Pancreas (tissue), 10 donors: Measurements from ENCODE around the gene SETBP1. TPM values are rescaled to one million over a fixed set of nuclear protein-coding genes. Genes with fewer than 3 reads are reported as not detected.
"Not testable (repeated sequence)": the region's sequence is repeated elsewhere in the genome, so short reads cannot be mapped to it uniquely, and the experiment has no call there.

ENCODE experiments used
- ATAC-seq, 4 donors: fragments of 200-7000 bp; cut with Tn5 transposase; one replicate each; pipeline versions ENCODE4 v1.8.0 to v1.9.1; 2020; ENCODE audit warnings: mild to moderate bottlenecking in 4 of 4, moderate library complexity in 4 of 4
- DNase-seq, 6 donors: peaks; one replicate each; pipeline ENCODE4 v3.0.0-alpha.2; 2020
- FAIRE-seq: peaks from 2 replicates; lab custom pipeline; 2012; peaks lifted over from hg19 to GRCh38; lab: Jason Lieb, UNC
- H3K27ac ChIP-seq, 4 donors: fragments of 200-600 bp; sonication (generic); 1 replicate in 3 of 4; 2 replicates in 1 of 4; pipeline versions ENCODE4 v1.5.0 to v1.8.0; 2020
- H3K27me3 ChIP-seq, 4 donors: fragments of 200-600 bp; one replicate each; pipeline ENCODE4 v1.8.0; 2021
- H3K36me3 ChIP-seq, 3 donors: fragments of 200-600 bp; sonication (generic) in 1 of 3; one replicate each; pipeline versions ENCODE4 v1.5.0 to v1.8.0; 2020 to 2021
- H3K4me1 ChIP-seq, 3 donors: fragments of 200-600 bp; one replicate each; pipeline ENCODE4 v1.8.0; 2021
- H3K4me3 ChIP-seq, 4 donors: fragments of 200-600 bp; sonication (generic) in 2 of 4; one replicate each; pipeline versions ENCODE4 v1.5.0 to v1.8.0; 2020 to 2021
- H3K9me3 ChIP-seq, 4 donors: fragments of 200-600 bp; one replicate each; pipeline ENCODE4 v1.8.0; 2021
- WGBS, 2 donors: extraction: QIAGEN DNeasy Blood & Tissue Kit; methylation state at CpG; one replicate each; pipeline ENCODE4 v1.1.7; 2013; 5-methylcytosine and 5-hydroxymethylcytosine counted together
- intact Hi-C, 3 donors: fragments of 100-400 bp; cut with DNase I; formaldehyde crosslinking; loops; one replicate each; pipeline versions ENCODE4 v1.11.1 to v1.14.2; 2022
- polyA plus RNA-seq, 2 donors: library from polyadenylated mRNA; stranded (reverse); fragments of 200-250 nt; gene quantifications; one replicate each; pipeline ENCODE4 v1.2.3, GENCODE V29; 2013
- total RNA-seq, 6 donors: library from RNA; stranded (reverse); fragmentation: NEBNext Ultra II Directional in 4 of 6; extraction: Animal tissue kit (Norgen Biotek cat#: 25700) in 4 of 6; gene quantifications; one replicate each; pipeline versions ENCODE4 v1.2.1 to v1.2.4, GENCODE V29; 2021 to 2023
- TF ChIP-seq, protein P1 (sequence below), 4 donors: fragments of 200-600 bp; sonication (generic) in 3 of 4; IDR thresholded peaks; one replicate each; pipeline versions ENCODE4 v1.5.0 to v1.8.0; 2021; ENCODE audit warnings: antibody characterized with exemption in 4 of 4
- donor health status: healthy with polysubstance abuse.
- donor health status: DM: no; HTN: no; CAD: no; lungs with moderate emphysema.
- donor health status: DM: no; HTN: no; CAD: no.
- donor health status: control.
- donor health status: control.
- donor health status: Bipolar disorder and iron deficiency.
- donor health status: DM: yes; HTN: yes; CAD: no.
- donor health status: DM: no; HTN: no; CAD: no.
- donor health status: DM: no; HTN: no; CAD: no.
- donor health status: DM: yes; HTN: yes; CAD: no.

Gene SETBP1
- total and polyA plus RNA-seq, 8 donors, result 3.9 to 24.0 (median 18.1) TPM

DNA sequence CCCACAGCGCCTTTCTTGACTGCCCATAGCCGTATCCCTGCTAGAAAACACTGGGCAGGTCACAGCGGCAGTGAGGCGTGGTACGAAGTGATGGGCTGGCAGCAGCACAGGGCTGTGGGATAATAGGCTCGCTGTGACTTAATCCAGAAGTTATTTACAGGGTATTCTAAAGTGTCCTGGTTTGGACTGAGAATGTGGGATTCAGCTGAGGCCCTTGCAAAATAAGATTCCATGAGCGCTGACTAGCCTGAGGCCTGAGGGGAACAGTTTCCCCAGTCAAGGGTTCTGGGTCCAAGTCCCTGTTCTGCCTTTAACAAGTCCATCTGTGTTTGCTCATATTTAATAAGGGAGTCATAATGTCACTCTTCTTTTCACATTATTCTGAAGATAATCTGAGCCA is 34.6 kb downstream of the SETBP1 start:
- H3K27ac ChIP-seq, result peak overlapping the region in 1 of 4 donors; percentile 1
- WGBS, 2 donors, result 87 to 89% methylated on average over 7 of the region's 7 CpGs

DNA sequence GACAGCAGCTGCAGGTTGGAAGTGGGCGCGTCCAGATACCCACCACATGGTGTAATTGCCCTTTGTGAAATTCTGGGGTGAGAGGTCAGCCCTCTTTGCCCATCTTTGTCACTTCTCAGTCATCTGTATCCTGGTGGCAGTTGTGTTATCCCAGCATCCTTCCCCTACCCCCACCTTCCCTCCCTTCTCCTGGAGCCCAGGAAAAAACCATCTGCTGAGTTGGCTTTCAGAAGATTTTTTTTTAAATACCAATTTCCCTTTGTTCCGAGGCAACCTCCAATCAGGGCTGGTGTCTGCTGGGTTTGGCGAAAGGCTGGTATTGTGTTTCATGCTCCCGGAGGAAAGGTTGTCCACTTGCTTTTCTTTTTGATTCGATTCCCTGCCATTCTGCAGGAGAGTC is 35.2 kb downstream of the SETBP1 start:
- DNase-seq, result no peak
- H3K4me1 ChIP-seq, result no peaks in the 10 kb centered on the region
- no peaks in the 10 kb centered on the region for H3K9me3 ChIP-seq
- intact Hi-C loops, result no loop called here
- H3K27me3 ChIP-seq, result no peaks in the 10 kb centered on the region
- H3K36me3 ChIP-seq, result no peaks in the 10 kb centered on the region
- ATAC-seq, result peak in 2 of 4 donors; percentile 16 to 35
- 61 to 75% methylated on average over 6 of the region's 6 CpGs for WGBS, 2 donors
- no peak for FAIRE-seq
- TF ChIP-seq, protein P1, sequence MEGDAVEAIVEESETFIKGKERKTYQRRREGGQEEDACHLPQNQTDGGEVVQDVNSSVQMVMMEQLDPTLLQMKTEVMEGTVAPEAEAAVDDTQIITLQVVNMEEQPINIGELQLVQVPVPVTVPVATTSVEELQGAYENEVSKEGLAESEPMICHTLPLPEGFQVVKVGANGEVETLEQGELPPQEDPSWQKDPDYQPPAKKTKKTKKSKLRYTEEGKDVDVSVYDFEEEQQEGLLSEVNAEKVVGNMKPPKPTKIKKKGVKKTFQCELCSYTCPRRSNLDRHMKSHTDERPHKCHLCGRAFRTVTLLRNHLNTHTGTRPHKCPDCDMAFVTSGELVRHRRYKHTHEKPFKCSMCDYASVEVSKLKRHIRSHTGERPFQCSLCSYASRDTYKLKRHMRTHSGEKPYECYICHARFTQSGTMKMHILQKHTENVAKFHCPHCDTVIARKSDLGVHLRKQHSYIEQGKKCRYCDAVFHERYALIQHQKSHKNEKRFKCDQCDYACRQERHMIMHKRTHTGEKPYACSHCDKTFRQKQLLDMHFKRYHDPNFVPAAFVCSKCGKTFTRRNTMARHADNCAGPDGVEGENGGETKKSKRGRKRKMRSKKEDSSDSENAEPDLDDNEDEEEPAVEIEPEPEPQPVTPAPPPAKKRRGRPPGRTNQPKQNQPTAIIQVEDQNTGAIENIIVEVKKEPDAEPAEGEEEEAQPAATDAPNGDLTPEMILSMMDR (IDR thresholded peaks at IDR 0.05), result no peak
- peak overlapping the region in 1 of 4 donors; percentile 22 for H3K27ac ChIP-seq
- H3K4me3 ChIP-seq, result no peak overlapping the region

More for the DNA sequence above, 34.6 kb downstream of the SETBP1 start:
- intact Hi-C loops, result no loop called here
- Histone ChIP-seq H3K4me1 (no peaks in the 10 kb centered on the region), H3K4me3 (no peak overlapping the region), H3K36me3 (no peaks in the 10 kb centered on the region), H3K27me3 (no peaks in the 10 kb centered on the region), H3K9me3 (no peaks in the 10 kb centered on the region)
- TF ChIP-seq, protein P1 (IDR thresholded peaks at IDR 0.05), result no peak
- ATAC-seq (peak in 3 of 4 donors; percentile 42 to 59 (median 49)), DNase-seq (no peak), FAIRE-seq (peak; percentile 43)

DNA sequence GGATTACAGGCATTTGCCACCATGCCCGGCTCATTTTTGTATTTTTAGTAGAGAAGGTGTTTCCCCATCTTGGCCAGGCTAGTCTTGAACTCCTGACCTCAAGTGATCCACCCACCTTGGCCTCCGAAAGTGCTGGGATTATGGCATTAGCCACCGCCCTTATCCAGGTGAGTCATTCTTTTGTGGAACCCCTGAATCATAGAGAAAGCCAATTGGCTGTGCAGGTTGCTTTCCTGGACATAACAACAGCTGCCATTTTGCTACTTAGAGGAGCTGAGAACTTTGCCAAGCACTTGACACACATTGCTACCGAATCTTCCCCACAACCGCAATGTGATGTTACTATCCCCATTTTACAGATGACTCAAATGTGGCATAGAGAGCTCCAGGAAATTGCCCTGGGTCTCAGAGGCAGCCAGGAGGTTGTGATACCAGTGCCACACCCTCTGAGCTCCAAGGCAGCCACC is 36.0 kb downstream of the SETBP1 start:
- no peak overlapping the region for H3K4me3 ChIP-seq
- H3K27ac ChIP-seq, result no peak overlapping the region
- no peaks in the 10 kb centered on the region for H3K9me3 ChIP-seq
- WGBS, 2 donors, result 93 to 94% methylated on average over 5 of the region's 5 CpGs
- DNase-seq, result no peak
- FAIRE-seq, result no peak
- no peaks in the 10 kb centered on the region for H3K4me1 ChIP-seq
- no peaks in the 10 kb centered on the region for H3K27me3 ChIP-seq
- ATAC-seq, result no peak
- TF ChIP-seq, protein P1 (IDR thresholded peaks at IDR 0.05), result no peak
- H3K36me3 ChIP-seq, result no peaks in the 10 kb centered on the region
- intact Hi-C loops, result no loop called here

DNA sequence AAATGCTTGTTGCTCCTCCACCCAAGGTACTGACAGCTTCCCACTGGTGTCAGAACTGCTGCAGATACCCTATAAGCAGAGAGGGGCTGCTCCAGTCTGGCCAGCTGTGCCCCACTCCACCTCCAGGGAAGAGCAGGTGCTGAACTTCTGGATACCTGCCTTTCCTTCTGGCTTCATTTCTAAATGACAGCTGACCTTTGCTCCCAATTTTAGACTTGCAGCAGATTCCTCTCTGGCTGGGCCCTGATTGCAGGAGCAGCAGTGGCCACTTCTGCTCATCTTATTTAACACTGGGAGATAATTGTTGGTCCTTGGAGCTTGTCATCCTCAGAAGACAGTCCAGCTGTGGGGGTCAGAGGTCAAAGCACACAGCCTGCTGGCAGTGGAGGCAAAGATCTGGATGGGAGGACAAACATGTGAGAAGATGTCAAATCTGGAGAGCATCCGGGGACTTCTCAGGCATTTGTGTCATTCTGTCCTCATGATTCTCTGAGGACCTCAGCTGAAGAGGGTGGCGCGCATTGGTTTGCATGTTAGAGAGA is 38.9 kb downstream of the SETBP1 start:
- TF ChIP-seq, protein P1 (IDR thresholded peaks at IDR 0.05), result no peak
- ATAC-seq, result peak in 1 of 4 donors; percentile 23
- WGBS, 2 donors, result 86 to 89% methylated on average over 3 of the region's 3 CpGs
- Histone ChIP-seq H3K36me3 (no peaks in the 10 kb centered on the region), H3K27ac (no peak overlapping the region), H3K27me3 (no peaks in the 10 kb centered on the region), H3K4me1 (peaks cover 0 to 2% (median 0%) of the 10 kb centered on the region in 3 donors), H3K9me3 (no peaks in the 10 kb centered on the region), H3K4me3 (no peak overlapping the region)
- intact Hi-C loops, result no loop called here
- FAIRE-seq, result no peak
- DNase-seq, result no peak

DNA sequence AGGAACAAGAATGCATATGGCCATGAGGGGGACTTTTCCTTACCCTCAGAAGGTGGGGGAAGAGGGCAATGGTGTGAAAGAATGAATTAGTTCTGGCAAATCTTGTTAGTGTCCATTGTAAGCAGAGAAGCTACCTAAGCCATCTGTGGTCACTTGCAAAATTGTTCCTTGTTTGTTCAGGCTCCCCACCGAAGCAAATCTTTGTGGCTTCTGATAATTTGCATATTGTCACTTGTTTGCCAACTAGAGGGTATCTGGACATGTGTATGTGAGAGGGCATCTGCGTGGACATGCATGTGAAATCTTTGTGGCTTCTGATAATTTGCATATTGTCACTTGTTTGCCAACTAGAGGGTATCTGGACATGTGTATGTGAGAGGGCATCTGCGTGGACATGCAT is 41.1 kb downstream of the SETBP1 start:
- H3K27ac ChIP-seq, DNase-seq, ATAC-seq, FAIRE-seq, H3K36me3 ChIP-seq, H3K4me3 ChIP-seq, H3K9me3 ChIP-seq, H3K27me3 ChIP-seq, intact Hi-C loops: not testable (repeated sequence)
- WGBS, 2 donors, result 72 to 78% methylated on average over 3 of the region's 3 CpGs
- peaks cover 3 to 22% (median 16%) of the 10 kb centered on the region in 3 donors for H3K4me1 ChIP-seq
